HepG2 (cell line): ENCODE measurements around the gene ABCC9. TPM values are rescaled to one million over a fixed set of nuclear protein-coding genes. Genes with fewer than 3 reads are reported as not detected.

Source experiments
- ATAC-seq: fragments of 200-7000 bp; cut with Tn5 transposase; 3 replicates; pipeline ENCODE4 v1.9.1; 2020; ENCODE audit warnings: mild to moderate bottlenecking, moderate library complexity
- BruUV-seq: library from RNA; stranded (reverse); fragments of 400-500 nt; replicated peaks from 2 replicates; lab custom pipeline; 2021; lab: Mats Ljungman, UMichigan
- CTCF ChIA-PET: fragments of 300-600 bp; formaldehyde crosslinking; extraction: SDS; loops from one replicate; lab custom pipeline; 2021; ENCODE audit warnings: low total read pairs, inconsistent platforms, low intra/inter-chr PET ratio; lab: Yijun Ruan, JAX
- POLR2A ChIA-PET: fragments of 350-600 bp; sonication (Branson Sonifier 250); formaldehyde crosslinking; loops from one replicate; lab custom pipeline; 2020; ENCODE audit warnings: antibody characterized with exemption, inconsistent platforms; lab: Yijun Ruan, JAX
- DNase-seq: peaks from one replicate; pipeline ENCODE4 v3.0.0-alpha.2; 2015; ENCODE audit warnings: low spot score
- FAIRE-seq: peaks from 3 replicates; lab custom pipeline; 2011; peaks lifted over from hg19 to GRCh38; lab: Jason Lieb, UNC
- H2AFZ ChIP-seq: one replicate; pipeline ENCODE4 v1.6.1; 2011; ENCODE audit warnings: low read length, inconsistent platforms
- H3K27ac ChIP-seq: fragments of 300-600 bp; 3 replicates; pipeline ENCODE4 v1.8.0; 2011; ENCODE audit warnings: mixed run types, mild to moderate bottlenecking, mixed read lengths, low read length, inconsistent platforms; ENCODE audit not compliant: insufficient read depth; ENCODE audit errors: extremely low read length
- H3K27me3 ChIP-seq, 2 experiments: fragments of 200-600 bp in 1 of 2; 2 replicates in 1 of 2; 3 replicates in 1 of 2; pipeline versions ENCODE4 v1.6.0 to v1.8.0; 2011; ENCODE audit warnings: low read length in 2 of 2, mild to moderate bottlenecking in 2 of 2, moderate library complexity in 2 of 2, inconsistent platforms in 1 of 2; ENCODE audit not compliant: insufficient read depth in 2 of 2, control insufficient read depth in 1 of 2
- H3K36me3 ChIP-seq, 2 experiments: fragments of 200-600 bp in 1 of 2; replicated peaks in 1 of 2; 2 replicates in 1 of 2; 3 replicates in 1 of 2; pipeline versions ENCODE4 v1.5.1 to v1.8.0; 2011; ENCODE audit warnings: low read length in 2 of 2, inconsistent platforms in 1 of 2; ENCODE audit not compliant: insufficient read depth in 2 of 2, control insufficient read depth in 1 of 2
- H3K4me1 ChIP-seq: 2 replicates; pipeline ENCODE4 v1.5.1; 2012; ENCODE audit warnings: low read length, inconsistent platforms; ENCODE audit not compliant: insufficient read depth
- H3K4me2 ChIP-seq: 2 replicates; pipeline ENCODE4 v1.6.0; 2011; ENCODE audit warnings: low read depth, low read length, inconsistent platforms
- H3K4me3 ChIP-seq, 3 experiments: fragments of 200-600 bp in 1 of 3; sonication (generic), shearing (Covaris generic) in 1 of 3; replicated peaks in 1 of 3; 2 replicates each; pipeline ENCODE4 v1.5.1; 2011 to 2016; ENCODE audit warnings: low read length in 3 of 3, inconsistent platforms in 2 of 3, low read depth in 2 of 3, mild to moderate bottlenecking in 2 of 3, control low read depth in 1 of 3, mixed read lengths in 1 of 3; ENCODE audit not compliant: insufficient read depth in 1 of 3
- H3K79me2 ChIP-seq: one replicate; pipeline ENCODE4 v1.6.1; 2011; ENCODE audit warnings: low read length, inconsistent platforms; ENCODE audit not compliant: insufficient read depth
- H3K9ac ChIP-seq: 2 replicates; pipeline ENCODE4 v1.6.0; 2011; ENCODE audit warnings: mild to moderate bottlenecking, low read depth, low read length, inconsistent platforms; ENCODE audit not compliant: insufficient read depth
- H3K9me3 ChIP-seq: 2 replicates; pipeline ENCODE4 v1.5.1; 2012; ENCODE audit warnings: mild to moderate bottlenecking, low read length
- H4K20me1 ChIP-seq: 2 replicates; pipeline ENCODE4 v1.6.0; 2011; ENCODE audit warnings: inconsistent platforms, mild to moderate bottlenecking, low read length, moderate library complexity; ENCODE audit not compliant: insufficient read depth
- CEBPG ChIP-seq: IDR thresholded peaks from 2 replicates; pipeline ENCODE4 v1.6.1; 2016
- KDM5B ChIP-seq: sonication (generic); formaldehyde crosslinking; IDR thresholded peaks from 2 replicates; pipeline ENCODE4 v1.4.0; 2020; ENCODE audit warnings: missing genetic modification reagents, mild to moderate bottlenecking, borderline replicate concordance
- NR2F2 ChIP-seq: IDR thresholded peaks from 2 replicates; pipeline ENCODE4 v1.6.1; 2012; ENCODE audit warnings: low read depth, inconsistent platforms, borderline replicate concordance
- YEATS2 ChIP-seq: sonication (generic); formaldehyde crosslinking; IDR thresholded peaks from 2 replicates; pipeline ENCODE4 v1.4.0; 2020; ENCODE audit warnings: missing genetic modification reagents, borderline replicate concordance
- ZNF83 ChIP-seq: sonication (generic); formaldehyde crosslinking; IDR thresholded peaks from 2 replicates; pipeline ENCODE4 v1.4.0; 2020; ENCODE audit warnings: missing genetic modification reagents, mild to moderate bottlenecking, borderline replicate concordance
- ZNF891 ChIP-seq: sonication (generic); formaldehyde crosslinking; IDR thresholded peaks from 2 replicates; pipeline ENCODE4 v1.5.0; 2020; ENCODE audit warnings: mild to moderate bottlenecking, missing genetic modification reagents
- ZSCAN12 ChIP-seq: sonication (generic); formaldehyde crosslinking; IDR thresholded peaks from 2 replicates; pipeline ENCODE4 v1.9.0; 2021; ENCODE audit warnings: mild to moderate bottlenecking, missing genetic modification reagents
- WGBS: methylation state at CpG from one replicate; pipeline ENCODE4 v1.1.6; 2017; ENCODE audit warnings: low lambda C conversion rate; 5-methylcytosine and 5-hydroxymethylcytosine counted together
- in situ Hi-C: cut with HindIII; loops from 2 replicates; pipeline ENCODE4 v1.10.0; 2017; ENCODE audit warnings: low pct_unique_long_range_greater_than_20kb; ENCODE audit not compliant: extremely low pct_ligation_motif_present
- intact Hi-C: fragments of 100-400 bp; cut with micrococcal nuclease; formaldehyde crosslinking; loops from one replicate; pipeline ENCODE4 v1.10.0; 2022; ENCODE audit not compliant: unreplicated experiment
- polyA plus RNA-seq, 8 experiments: library from polyadenylated mRNA; depleted of rRNA in 3 of 8; stranded (reverse) in 7 of 8; unstranded in 1 of 8; fragments of >200 nt; fragmentation: Illumina TruSeq in 4 of 8; extraction: Trizol in 4 of 8; gene quantifications; 2 replicates each; pipeline versions ENCODE4 v1.2.1 to v1.2.3, GENCODE V29; 2011 to 2016; ENCODE audit warnings: low read depth in 4 of 8, missing spikeins in 1 of 8, mixed read lengths in 1 of 8; ENCODE audit not compliant: insufficient read depth in 1 of 8
- total RNA-seq, 5 experiments: library from RNA; depleted of rRNA; stranded (reverse); fragments of >200 nt; fragmentation: Illumina TruSeq; extraction: Trizol; gene quantifications; 2 replicates each; pipeline ENCODE4 v1.2.3, GENCODE V29; 2016; ENCODE audit warnings: low read depth in 1 of 5
- TF ChIP-seq, protein P1 (sequence below): sonication (generic); formaldehyde crosslinking; IDR thresholded peaks from 2 replicates; pipeline ENCODE4 v1.4.0; 2020; ENCODE audit warnings: missing genetic modification reagents
- TF ChIP-seq, protein P2 (sequence below): sonication (generic); formaldehyde crosslinking; IDR thresholded peaks from 2 replicates; pipeline ENCODE4 v1.5.0; 2020; ENCODE audit warnings: missing genetic modification reagents
- TF ChIP-seq, protein P3 (sequence below): sonication (generic); formaldehyde crosslinking; IDR thresholded peaks from 2 replicates; pipeline ENCODE4 v1.5.0; 2020; ENCODE audit warnings: missing genetic modification reagents
- TF ChIP-seq, protein P4 (sequence below): sonication (generic); formaldehyde crosslinking; IDR thresholded peaks from 2 replicates; pipeline ENCODE4 v1.4.0; 2020; ENCODE audit warnings: mild to moderate bottlenecking, missing genetic modification reagents
- TF ChIP-seq, protein P5 (sequence below): sonication (generic); formaldehyde crosslinking; IDR thresholded peaks from 2 replicates; pipeline ENCODE4 v1.4.0; 2020; ENCODE audit warnings: mild to moderate bottlenecking, missing genetic modification reagents

ABCC9 gene
- total and polyA plus RNA-seq, 2 of the 13 experiments (the other 11 are each of a cell fraction or from before 2014, with no cell fraction given), result not detected

GRCh38 chr12:21795648-21796328, 145.4 kb downstream of the ABCC9 start:
- WGBS, result 23% methylated on average over 4 of the region's 10 CpGs
- ChIA-PET POLR2A (no interaction called here), CTCF (no interaction called here)
- H3K79me2 ChIP-seq, result no peaks in the 10 kb centered on the region
- in situ Hi-C loops, result no loop called here
- FAIRE-seq, result no peak
- no peaks in the 10 kb centered on the region for H3K27me3 ChIP-seq
- H2AFZ ChIP-seq, result no peak overlapping the region
- DNase-seq, result no peak
- H3K4me2 ChIP-seq, result no peak overlapping the region
- no peaks in the 10 kb centered on the region for H3K36me3 ChIP-seq
- no peaks in the 10 kb centered on the region for H3K9me3 ChIP-seq
- H3K4me1 ChIP-seq, result no peaks in the 10 kb centered on the region
- no peaks in the 10 kb centered on the region for H4K20me1 ChIP-seq
- no peak overlapping the region for H3K9ac ChIP-seq
- ATAC-seq, result no peak
- H3K27ac ChIP-seq, result no peak overlapping the region
- H3K4me3 ChIP-seq, result no peak overlapping the region
- BruUV-seq, result no TSS peak
- intact Hi-C loops, result no loop called here
- TF ChIP-seq, protein P1, sequence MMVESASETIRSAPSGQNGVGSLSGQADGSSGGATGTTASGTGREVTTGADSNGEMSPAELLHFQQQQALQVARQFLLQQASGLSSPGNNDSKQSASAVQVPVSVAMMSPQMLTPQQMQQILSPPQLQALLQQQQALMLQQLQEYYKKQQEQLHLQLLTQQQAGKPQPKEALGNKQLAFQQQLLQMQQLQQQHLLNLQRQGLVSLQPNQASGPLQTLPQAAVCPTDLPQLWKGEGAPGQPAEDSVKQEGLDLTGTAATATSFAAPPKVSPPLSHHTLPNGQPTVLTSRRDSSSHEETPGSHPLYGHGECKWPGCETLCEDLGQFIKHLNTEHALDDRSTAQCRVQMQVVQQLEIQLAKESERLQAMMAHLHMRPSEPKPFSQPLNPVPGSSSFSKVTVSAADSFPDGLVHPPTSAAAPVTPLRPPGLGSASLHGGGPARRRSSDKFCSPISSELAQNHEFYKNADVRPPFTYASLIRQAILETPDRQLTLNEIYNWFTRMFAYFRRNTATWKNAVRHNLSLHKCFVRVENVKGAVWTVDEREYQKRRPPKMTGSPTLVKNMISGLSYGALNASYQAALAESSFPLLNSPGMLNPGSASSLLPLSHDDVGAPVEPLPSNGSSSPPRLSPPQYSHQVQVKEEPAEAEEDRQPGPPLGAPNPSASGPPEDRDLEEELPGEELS (CRISPR knock-in tag), result no peak
- TF ChIP-seq, protein P2, sequence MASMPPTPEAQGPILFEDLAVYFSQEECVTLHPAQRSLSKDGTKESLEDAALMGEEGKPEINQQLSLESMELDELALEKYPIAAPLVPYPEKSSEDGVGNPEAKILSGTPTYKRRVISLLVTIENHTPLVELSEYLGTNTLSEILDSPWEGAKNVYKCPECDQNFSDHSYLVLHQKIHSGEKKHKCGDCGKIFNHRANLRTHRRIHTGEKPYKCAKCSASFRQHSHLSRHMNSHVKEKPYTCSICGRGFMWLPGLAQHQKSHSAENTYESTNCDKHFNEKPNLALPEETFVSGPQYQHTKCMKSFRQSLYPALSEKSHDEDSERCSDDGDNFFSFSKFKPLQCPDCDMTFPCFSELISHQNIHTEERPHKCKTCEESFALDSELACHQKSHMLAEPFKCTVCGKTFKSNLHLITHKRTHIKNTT, result no peak
- TF ChIP-seq ZSCAN12 (CRISPR knock-in tag) (no peak), ZNF891 (CRISPR knock-in tag) (no peak), NR2F2 (no peak), YEATS2 (no peak), CEBPG (no peak), ZNF83 (CRISPR knock-in tag) (no peak), KDM5B (CRISPR knock-in tag) (no peak)
- TF ChIP-seq, protein P3, sequence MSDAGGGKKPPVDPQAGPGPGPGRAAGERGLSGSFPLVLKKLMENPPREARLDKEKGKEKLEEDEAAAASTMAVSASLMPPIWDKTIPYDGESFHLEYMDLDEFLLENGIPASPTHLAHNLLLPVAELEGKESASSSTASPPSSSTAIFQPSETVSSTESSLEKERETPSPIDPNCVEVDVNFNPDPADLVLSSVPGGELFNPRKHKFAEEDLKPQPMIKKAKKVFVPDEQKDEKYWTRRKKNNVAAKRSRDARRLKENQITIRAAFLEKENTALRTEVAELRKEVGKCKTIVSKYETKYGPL (CRISPR knock-in tag), result no peak
- TF ChIP-seq, protein P4, sequence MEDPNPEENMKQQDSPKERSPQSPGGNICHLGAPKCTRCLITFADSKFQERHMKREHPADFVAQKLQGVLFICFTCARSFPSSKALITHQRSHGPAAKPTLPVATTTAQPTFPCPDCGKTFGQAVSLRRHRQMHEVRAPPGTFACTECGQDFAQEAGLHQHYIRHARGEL, result no peak
- TF ChIP-seq, protein P5, sequence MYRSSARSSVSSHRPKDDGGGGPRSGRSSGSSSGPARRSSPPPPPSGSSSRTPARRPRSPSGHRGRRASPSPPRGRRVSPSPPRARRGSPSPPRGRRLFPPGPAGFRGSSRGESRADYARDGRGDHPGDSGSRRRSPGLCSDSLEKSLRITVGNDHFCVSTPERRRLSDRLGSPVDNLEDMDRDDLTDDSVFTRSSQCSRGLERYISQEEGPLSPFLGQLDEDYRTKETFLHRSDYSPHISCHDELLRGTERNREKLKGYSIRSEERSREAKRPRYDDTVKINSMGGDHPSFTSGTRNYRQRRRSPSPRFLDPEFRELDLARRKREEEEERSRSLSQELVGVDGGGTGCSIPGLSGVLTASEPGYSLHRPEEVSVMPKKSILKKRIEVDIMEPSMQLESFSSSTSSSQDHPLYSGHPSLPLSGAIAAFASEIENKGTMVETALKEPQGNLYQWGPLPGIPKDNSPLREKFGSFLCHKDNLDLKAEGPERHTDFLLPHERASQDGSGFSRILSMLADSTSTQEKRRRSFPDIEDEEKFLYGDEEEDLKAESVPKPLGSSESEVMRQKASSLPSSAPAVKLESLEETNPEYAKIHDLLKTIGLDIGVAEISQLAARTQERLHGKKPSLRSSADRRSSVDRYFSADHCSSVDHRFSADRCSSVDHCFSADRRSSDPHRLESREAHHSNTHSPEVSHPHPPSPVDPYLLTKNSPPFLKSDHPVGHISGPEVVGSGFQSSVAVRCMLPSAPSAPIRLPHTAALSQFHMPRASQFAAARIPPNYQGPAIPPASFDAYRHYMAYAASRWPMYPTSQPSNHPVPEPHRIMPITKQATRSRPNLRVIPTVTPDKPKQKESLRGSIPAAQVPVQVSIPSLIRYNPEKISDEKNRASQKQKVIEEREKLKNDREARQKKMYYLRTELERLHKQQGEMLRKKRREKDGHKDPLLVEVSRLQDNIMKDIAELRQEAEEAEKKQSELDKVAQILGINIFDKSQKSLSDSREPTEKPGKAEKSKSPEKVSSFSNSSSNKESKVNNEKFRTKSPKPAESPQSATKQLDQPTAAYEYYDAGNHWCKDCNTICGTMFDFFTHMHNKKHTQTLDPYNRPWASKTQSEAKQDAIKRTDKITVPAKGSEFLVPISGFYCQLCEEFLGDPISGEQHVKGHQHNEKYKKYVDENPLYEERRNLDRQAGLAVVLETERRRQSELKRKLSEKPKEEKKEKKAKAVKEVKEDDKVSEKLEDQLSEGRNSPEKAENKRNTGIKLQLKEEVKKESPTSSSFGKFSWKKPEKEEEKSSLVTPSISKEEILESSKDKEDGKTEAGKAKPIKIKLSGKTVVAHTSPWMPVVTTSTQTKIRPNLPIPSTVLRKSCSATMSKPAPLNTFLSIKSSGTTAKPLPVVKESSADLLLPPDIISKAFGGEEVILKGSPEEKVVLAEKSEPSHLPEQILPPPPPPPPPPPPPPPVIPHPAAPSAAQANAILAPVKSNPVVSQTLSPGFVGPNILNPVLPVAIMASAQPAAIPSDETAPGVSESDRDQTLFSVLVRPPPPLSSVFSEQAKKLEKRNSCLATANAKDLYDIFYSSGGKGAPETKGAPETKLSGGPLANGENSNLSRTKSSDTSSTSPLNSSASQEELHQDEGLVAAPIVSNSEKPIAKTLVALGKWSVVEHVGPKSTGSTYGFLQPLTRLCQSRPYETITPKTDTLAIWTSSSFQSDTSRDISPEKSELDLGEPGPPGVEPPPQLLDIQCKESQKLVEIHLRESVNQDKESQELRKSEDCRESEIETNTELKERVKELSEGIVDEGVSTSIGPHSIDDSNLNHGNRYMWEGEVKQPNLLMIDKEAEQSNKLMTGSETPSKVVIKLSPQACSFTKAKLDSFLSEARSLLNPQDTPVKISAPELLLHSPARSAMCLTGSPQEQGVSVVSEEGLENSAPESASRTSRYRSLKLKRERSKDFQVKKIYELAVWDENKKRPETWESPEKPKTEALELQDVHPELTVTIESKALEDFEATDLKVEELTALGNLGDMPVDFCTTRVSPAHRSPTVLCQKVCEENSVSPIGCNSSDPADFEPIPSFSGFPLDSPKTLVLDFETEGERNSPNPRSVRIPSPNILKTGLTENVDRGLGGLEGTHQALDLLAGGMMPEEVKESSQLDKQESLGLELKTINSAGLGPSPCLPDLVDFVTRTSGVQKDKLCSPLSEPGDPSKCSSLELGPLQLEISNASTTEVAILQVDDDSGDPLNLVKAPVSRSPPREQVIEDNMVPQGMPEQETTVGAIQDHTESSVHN (CRISPR knock-in tag), result no peak
